ENCODE data around the gene PLPP2.

DNA sequence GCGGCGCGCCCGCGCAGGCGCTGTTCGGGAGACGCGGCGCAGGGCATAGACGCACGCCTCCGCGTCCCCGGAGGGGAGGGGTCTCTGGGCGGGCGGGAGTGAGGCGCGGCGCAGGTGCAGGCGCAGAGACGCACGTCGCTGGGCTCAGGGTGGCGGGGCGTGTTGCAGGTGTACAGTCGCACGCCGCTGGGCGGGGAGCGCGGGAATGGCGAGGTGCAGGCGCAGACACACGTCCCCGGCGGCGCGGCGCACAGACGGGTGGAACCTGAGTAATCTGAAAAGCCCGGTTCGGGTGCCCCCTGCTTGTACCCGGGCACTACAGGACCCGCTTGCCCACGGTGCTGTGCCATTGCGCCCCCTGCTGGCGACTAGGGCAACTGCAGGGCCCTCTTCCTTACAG lies 44.7 kb downstream of the PLPP2 start:
- TF ChIP-seq, protein P1, sequence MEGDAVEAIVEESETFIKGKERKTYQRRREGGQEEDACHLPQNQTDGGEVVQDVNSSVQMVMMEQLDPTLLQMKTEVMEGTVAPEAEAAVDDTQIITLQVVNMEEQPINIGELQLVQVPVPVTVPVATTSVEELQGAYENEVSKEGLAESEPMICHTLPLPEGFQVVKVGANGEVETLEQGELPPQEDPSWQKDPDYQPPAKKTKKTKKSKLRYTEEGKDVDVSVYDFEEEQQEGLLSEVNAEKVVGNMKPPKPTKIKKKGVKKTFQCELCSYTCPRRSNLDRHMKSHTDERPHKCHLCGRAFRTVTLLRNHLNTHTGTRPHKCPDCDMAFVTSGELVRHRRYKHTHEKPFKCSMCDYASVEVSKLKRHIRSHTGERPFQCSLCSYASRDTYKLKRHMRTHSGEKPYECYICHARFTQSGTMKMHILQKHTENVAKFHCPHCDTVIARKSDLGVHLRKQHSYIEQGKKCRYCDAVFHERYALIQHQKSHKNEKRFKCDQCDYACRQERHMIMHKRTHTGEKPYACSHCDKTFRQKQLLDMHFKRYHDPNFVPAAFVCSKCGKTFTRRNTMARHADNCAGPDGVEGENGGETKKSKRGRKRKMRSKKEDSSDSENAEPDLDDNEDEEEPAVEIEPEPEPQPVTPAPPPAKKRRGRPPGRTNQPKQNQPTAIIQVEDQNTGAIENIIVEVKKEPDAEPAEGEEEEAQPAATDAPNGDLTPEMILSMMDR (IDR thresholded peaks at IDR 0.05; ENCODE audit: low read length), result no peak
- TF ChIP-seq EZH2 (IDR thresholded peaks at IDR 0.05; ENCODE audit: borderline replicate concordance, low read length), result no peak

Data from OCI-LY1 (cell line).